A549 (cell line): Measurements from ENCODE around the gene GPRIN2. TPM values are rescaled to one million over a fixed set of nuclear protein-coding genes. Genes with fewer than 3 reads are reported as not detected.

Experiments
- ATAC-seq, 2 experiments: fragments of 200-7000 bp in 1 of 2; fragments of >200 bp in 1 of 2; cut with Nextera tagmentation in 1 of 2; cut with Tn5 transposase in 1 of 2; 3 replicates each; pipeline versions ENCODE4 v1.8.0 to v1.9.1; 2018 to 2020; ENCODE audit warnings: mild to moderate bottlenecking in 1 of 2, moderate library complexity in 1 of 2
- CTCF ChIA-PET: fragments of 300-600 bp; sonication (Branson Sonifier 250); formaldehyde crosslinking; extraction: SDS; loops from one replicate; lab custom pipeline; 2021; ENCODE audit warnings: antibody characterized with exemption, inconsistent platforms; lab: Yijun Ruan, JAX
- POLR2A ChIA-PET: fragments of 350-600 bp; formaldehyde crosslinking; extraction: SDS; loops from one replicate; lab custom pipeline; 2021; ENCODE audit warnings: antibody characterized with exemption, inconsistent platforms; lab: Yijun Ruan, JAX
- DNase-seq, 2 experiments: peaks; one replicate each; pipeline versions ENCODE4 v3.0.0 to v3.0.0-alpha.2; 2011 to 2016; ENCODE audit warnings: low read depth in 1 of 2, low spot score in 1 of 2
- FAIRE-seq: peaks from 2 replicates; lab custom pipeline; 2011; peaks lifted over from hg19 to GRCh38; lab: Jason Lieb, UNC
- H3K27ac ChIP-seq, 2 experiments: fragments of >200 bp; sonication (Bioruptor Twin); formaldehyde crosslinking; 3 replicates each; pipeline ENCODE4 v1.5.1; 2016 to 2017
- H3K4me1 ChIP-seq: fragments of >200 bp; sonication (Bioruptor Twin); formaldehyde crosslinking; 3 replicates; pipeline ENCODE4 v1.6.1; 2016
- H3K4me2 ChIP-seq: fragments of >200 bp; sonication (Bioruptor Twin); formaldehyde crosslinking; 3 replicates; pipeline ENCODE4 v1.6.1; 2016
- H3K4me3 ChIP-seq: fragments of >200 bp; sonication (Bioruptor Twin); formaldehyde crosslinking; 3 replicates; pipeline ENCODE4 v1.5.1; 2016
- H3K9me3 ChIP-seq: fragments of >200 bp; sonication (Bioruptor Twin); formaldehyde crosslinking; 3 replicates; pipeline ENCODE4 v1.6.1; 2016
- ATOH8 ChIP-seq: fragments of 250-450 bp; sonication (Bioruptor Pico); IDR thresholded peaks from 2 replicates; pipeline ENCODE4 v1.5.0; 2020; ENCODE audit warnings: low read depth, mild to moderate bottlenecking, moderate library complexity
- CEBPB ChIP-seq, 2 experiments: fragments of >200 bp in 1 of 2; sonication (Bioruptor Twin) in 1 of 2; formaldehyde crosslinking in 1 of 2; IDR thresholded peaks; 2 replicates each; pipeline ENCODE4 v1.6.1; 2012 to 2016
- E2F6 ChIP-seq: IDR thresholded peaks from 2 replicates; pipeline ENCODE4 v1.6.1; 2012; ENCODE audit warnings: low read depth, borderline replicate concordance
- EHF ChIP-seq: fragments of 250-450 bp; sonication (Bioruptor Pico); IDR thresholded peaks from 2 replicates; pipeline ENCODE4 v1.5.0; 2020; ENCODE audit warnings: mild to moderate bottlenecking
- EP300 ChIP-seq, 2 experiments: fragments of >200 bp; sonication (Bioruptor Twin); formaldehyde crosslinking; IDR thresholded peaks; 2 replicates in 1 of 2; 3 replicates in 1 of 2; pipeline ENCODE4 v1.6.1; 2016 to 2017
- HES2 ChIP-seq: fragments of >200 bp; sonication (Bioruptor Twin); formaldehyde crosslinking; IDR thresholded peaks from 2 replicates; pipeline ENCODE4 v1.6.1; 2016
- HEYL ChIP-seq: fragments of 250-450 bp; sonication (Bioruptor Pico); IDR thresholded peaks from 2 replicates; pipeline ENCODE4 v1.8.0; 2021; ENCODE audit warnings: mild to moderate bottlenecking, moderate library complexity
- HMGXB4 ChIP-seq: fragments of 250-450 bp; sonication (Bioruptor Pico); IDR thresholded peaks from 2 replicates; pipeline ENCODE4 v1.5.0; 2021; ENCODE audit warnings: mild to moderate bottlenecking, moderate library complexity, borderline replicate concordance
- HOXB13 ChIP-seq: fragments of 250-450 bp; sonication (Bioruptor Pico); IDR thresholded peaks from 2 replicates; pipeline ENCODE4 v1.5.0; 2020; ENCODE audit warnings: low read depth, mild to moderate bottlenecking, moderate library complexity
- JUN ChIP-seq, 2 experiments: fragments of >200 bp; sonication (Bioruptor Twin); formaldehyde crosslinking; IDR thresholded peaks; 2 replicates in 1 of 2; 3 replicates in 1 of 2; pipeline ENCODE4 v1.6.1; 2016 to 2017
- KDM1A ChIP-seq: fragments of 200-600 bp; sonication (generic); IDR thresholded peaks from 2 replicates; pipeline ENCODE4 v1.6.1; 2016; ENCODE audit warnings: low read depth, mild to moderate bottlenecking
- KDM5A ChIP-seq: fragments of 200-600 bp; sonication (generic); IDR thresholded peaks from 2 replicates; pipeline ENCODE4 v1.6.1; 2016; ENCODE audit warnings: antibody characterized with exemption, mild to moderate bottlenecking
- MAFK ChIP-seq: fragments of 450-650 bp; IDR thresholded peaks from 2 replicates; pipeline ENCODE4 v1.6.1; 2014; ENCODE audit not compliant: partially characterized antibody
- MAX ChIP-seq: IDR thresholded peaks from 2 replicates; pipeline ENCODE4 v1.6.1; 2012
- NFE2L2 ChIP-seq: fragments of 150-350 bp; conservative IDR thresholded peaks from 2 replicates; pipeline ENCODE4 v1.6.1; 2014; ENCODE audit warnings: low read length
- NPAS2 ChIP-seq: fragments of 250-450 bp; sonication (Bioruptor Pico); IDR thresholded peaks from 2 replicates; pipeline ENCODE4 v1.8.0; 2022; ENCODE audit warnings: mild to moderate bottlenecking, moderate library complexity, borderline replicate concordance
- PBX3 ChIP-seq: IDR thresholded peaks from 2 replicates; pipeline ENCODE4 v1.6.1; 2012
- POLR2A ChIP-seq: IDR thresholded peaks from 2 replicates; pipeline ENCODE4 v1.6.1; 2012; ENCODE audit warnings: mild to moderate bottlenecking, low read length
- POLR2AphosphoS2 ChIP-seq: conservative IDR thresholded peaks from 2 replicates; pipeline ENCODE4 v1.6.1; 2012; ENCODE audit warnings: low read length, improper control_type of control experiment, inconsistent platforms
- RAD21 ChIP-seq, 2 experiments: fragments of >200 bp in 1 of 2; sonication (Bioruptor Twin) in 1 of 2; formaldehyde crosslinking in 1 of 2; IDR thresholded peaks in 1 of 2; conservative IDR thresholded peaks in 1 of 2; 2 replicates in 1 of 2; 3 replicates in 1 of 2; pipeline ENCODE4 v1.6.1; 2012 to 2018; ENCODE audit warnings: inconsistent platforms in 1 of 2
- RARB ChIP-seq: fragments of 250-450 bp; sonication (Bioruptor Pico); IDR thresholded peaks from 2 replicates; pipeline ENCODE4 v1.8.0; 2021; ENCODE audit warnings: mild to moderate bottlenecking, moderate library complexity
- REST ChIP-seq: fragments of 200-600 bp; sonication (generic); IDR thresholded peaks from 2 replicates; pipeline ENCODE4 v1.6.1; 2016; ENCODE audit warnings: antibody characterized with exemption, mild to moderate bottlenecking, moderate library complexity
- RFX5 ChIP-seq: fragments of 450-650 bp; IDR thresholded peaks from 2 replicates; pipeline ENCODE4 v1.7.1; 2014; ENCODE audit warnings: antibody characterized with exemption, mild to moderate bottlenecking, moderate library complexity
- SREBF2 ChIP-seq: fragments of 450-650 bp; IDR thresholded peaks from 2 replicates; pipeline ENCODE4 v1.6.1; 2014; ENCODE audit warnings: mild to moderate bottlenecking, moderate library complexity
- TP53 ChIP-seq: fragments of 250-450 bp; sonication (Bioruptor Pico); IDR thresholded peaks from 2 replicates; pipeline ENCODE4 v1.5.0; 2021; ENCODE audit warnings: mild to moderate bottlenecking, moderate library complexity
- USF2 ChIP-seq: fragments of 450-650 bp; IDR thresholded peaks from 2 replicates; pipeline ENCODE4 v1.6.1; 2014; ENCODE audit warnings: antibody characterized with exemption
- ZC3H11A ChIP-seq: fragments of 450-650 bp; IDR thresholded peaks from 2 replicates; pipeline ENCODE4 v1.6.1; 2014; ENCODE audit warnings: antibody characterized with exemption, mild to moderate bottlenecking
- ZSCAN20 ChIP-seq: fragments of 250-450 bp; sonication (Bioruptor Pico); IDR thresholded peaks from 2 replicates; pipeline ENCODE4 v1.8.0; 2022; ENCODE audit warnings: mild to moderate bottlenecking, moderate library complexity
- WGBS: methylation state at CpG from one replicate; pipeline ENCODE4 v1.1.6; 2017; ENCODE audit errors: missing lambda C conversion rate; 5-methylcytosine and 5-hydroxymethylcytosine counted together
- polyA plus RNA-seq, 4 experiments: library from polyadenylated mRNA; depleted of rRNA in 3 of 4; stranded (reverse); fragments of >200 nt; fragmentation: RNase III in 1 of 4; extraction: RNeasy Plus Mini Kit Qiagen cat#74134 plus additional on column Dnase treatment in 1 of 4; gene quantifications; 2 replicates in 3 of 4; 3 replicates in 1 of 4; pipeline ENCODE4 v1.2.3, GENCODE V29; 2011 to 2017

The GPRIN2 gene
- polyA plus RNA-seq, 2 of the 4 experiments (the other 2 are of a cell fraction), result 8.8 to 29.9 TPM

GRCh38 chr10:46546591-46547540, 9.6 kb downstream of the GPRIN2 start:
- H3K4me2 ChIP-seq, result 0 out of 3 replicates have a peak overlapping the region, but pooled peaks have one; percentile 3
- ATAC-seq (peak in 1 of 2 experiments; percentile 4; a peak in 2 of 6 replicates), DNase-seq (no peak), FAIRE-seq (no peak)
- no peaks in the 10 kb centered on the region for H3K9me3 ChIP-seq
- peaks cover 98% of the 10 kb centered on the region for H3K4me1 ChIP-seq
- POLR2A ChIA-PET, result interaction anchor here (1.2 to 4.0 kb wide), 4 partner anchors 8 to 23 kb away, joined by 4 to 33 read pairs (median 9); partner anchors contain the start of gene GPRIN2
- CTCF ChIA-PET, result interaction anchor here (0.8 to 9.2 kb wide), 5 partner anchors 10 to 319 kb away, joined by 3 to 87 read pairs (median 23); partner anchors contain the start of gene GPRIN2
- WGBS, result 81% methylated on average over 11 of the region's 11 CpGs
- H3K4me3 ChIP-seq, result no peak overlapping the region
- H3K27ac ChIP-seq, result peak overlapping the region; percentile 89 to 97
- TF ChIP-seq HEYL (CRISPR knock-in tag) (no peak), ZSCAN20 (CRISPR knock-in tag) (no peak), HOXB13 (no peak), MAFK (no peak), E2F6 (no peak), EHF (CRISPR knock-in tag) (no peak), NFE2L2 (0 out of 2 replicates have a peak, but pooled peaks have one; percentile 0), POLR2AphosphoS2 (no peak), JUN (IDR thresholded peaks at IDR 0.05) (peak; percentile 8 to 66; a peak in 2 of 5 replicates), HES2 (no peak), ZC3H11A (no peak), EP300 (IDR thresholded peaks at IDR 0.05) (no peak), REST (no peak), SREBF2 (no peak), CEBPB (IDR thresholded peaks at IDR 0.05) (no peak), USF2 (no peak), PBX3 (peak; percentile 29), RFX5 (no peak), MAX (peak; percentile 59), TP53 (CRISPR knock-in tag) (no peak), POLR2A (no peak), NPAS2 (CRISPR knock-in tag) (no peak), KDM1A (no peak), RARB (no peak; the same call in 1 of the 2 replicates), HMGXB4 (CRISPR knock-in tag) (no peak), RAD21 (conservative IDR thresholded peaks at IDR 0.05 in 1 of 2, IDR thresholded peaks at IDR 0.05 in 1 of 2) (no peak), KDM5A (no peak), ATOH8 (no peak)
